HL-60/S4 treated with retinoic acid at 250 ng/mL for 4 days and 3 days (cell line): ENCODE results near the gene CREB1.
"Not testable (repeated sequence)": the region's sequence is repeated elsewhere in the genome, so short reads cannot be mapped to it uniquely, and the experiment has no call there.

ENCODE experiments used
- in situ Hi-C: fragments of 300-500 bp; cut with MboI; formaldehyde crosslinking; loops from 2 replicates; pipeline ENCODE4 v1.7.0; 2022; ENCODE audit warnings: low sequenced_read_pairs

The CREB1 gene

DNA sequence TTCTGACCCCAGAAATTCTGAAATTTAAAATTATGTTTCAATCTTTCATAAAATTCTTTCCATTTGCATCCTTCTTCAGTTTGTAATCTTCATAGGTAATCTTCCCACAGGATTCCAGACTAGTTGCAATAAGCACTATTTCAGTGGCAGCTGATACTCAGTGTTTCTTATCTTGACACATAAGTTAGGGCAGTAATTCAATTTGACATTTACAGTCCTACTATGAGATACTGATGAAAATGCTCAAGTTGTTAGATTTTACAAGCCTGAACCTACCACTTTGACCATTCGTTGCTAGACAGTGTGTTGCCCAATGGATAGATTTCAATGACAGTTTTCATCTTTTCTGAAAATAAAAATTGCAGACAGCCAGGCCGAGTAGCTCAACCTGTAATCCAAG is 85.1 kb downstream of the CREB1 start:
- in situ Hi-C loops: no loop called here

- in situ Hi-C loops: no loop called here
Measured at GRCh38 chr2:207616185-207616584, 86.4 kb downstream of the CREB1 start.

- in situ Hi-C loops: no loop called here
Measured at GRCh38 chr2:207617011-207617671, 87.4 kb downstream of the CREB1 start.

DNA sequence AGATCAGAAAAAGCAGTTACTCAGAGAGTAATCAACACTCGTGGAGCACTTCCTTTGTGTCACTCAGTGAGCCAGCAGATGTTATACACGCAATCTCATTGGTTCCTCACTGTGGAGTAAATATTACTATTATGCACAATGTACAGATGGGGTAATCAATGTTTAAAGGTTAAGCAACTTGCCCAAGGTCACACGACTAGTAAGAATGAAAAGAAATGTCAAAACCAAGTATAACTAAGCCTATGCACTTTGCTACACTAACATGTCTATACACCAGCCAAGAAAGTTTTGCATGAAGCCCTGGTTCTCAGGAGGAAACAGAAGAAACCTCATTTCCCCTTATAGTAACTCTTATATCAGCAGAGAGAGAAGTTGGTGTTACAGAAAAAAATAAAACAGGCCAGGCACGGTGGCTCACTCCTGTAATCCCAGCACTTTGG is 90.0 kb downstream of the CREB1 start:
- in situ Hi-C loops: no loop called here

DNA sequence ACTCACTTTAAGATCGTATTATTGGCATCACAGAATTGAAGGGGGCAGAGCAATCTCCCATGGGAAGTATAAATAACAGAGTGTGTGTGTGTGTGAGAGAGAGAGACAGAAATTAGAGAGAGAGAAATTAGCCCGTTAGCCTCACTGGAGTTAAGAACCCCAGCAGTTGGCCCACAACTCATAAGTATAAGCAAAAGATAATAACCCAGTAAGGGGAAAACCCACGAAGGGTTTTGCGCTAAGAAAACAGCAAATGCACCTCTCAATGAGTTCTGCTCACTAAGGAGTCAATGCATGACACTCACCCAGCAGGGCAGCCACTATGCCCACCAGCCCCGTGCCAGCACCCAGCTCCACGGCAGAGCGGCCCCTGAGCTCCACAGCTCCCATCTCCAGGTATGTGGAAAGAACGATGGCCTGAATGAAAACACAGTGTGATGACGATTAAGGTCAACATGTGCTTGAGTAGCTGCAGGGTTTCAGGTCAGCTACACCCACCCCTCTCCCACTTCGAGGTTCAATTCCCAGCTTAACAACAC is 91.8 kb downstream of the CREB1 start:
- in situ Hi-C loops: no loop called here

GRCh38 chr2:207624185-207625013 is 94.6 kb downstream of the CREB1 start:
- in situ Hi-C loops: no loop called here

DNA sequence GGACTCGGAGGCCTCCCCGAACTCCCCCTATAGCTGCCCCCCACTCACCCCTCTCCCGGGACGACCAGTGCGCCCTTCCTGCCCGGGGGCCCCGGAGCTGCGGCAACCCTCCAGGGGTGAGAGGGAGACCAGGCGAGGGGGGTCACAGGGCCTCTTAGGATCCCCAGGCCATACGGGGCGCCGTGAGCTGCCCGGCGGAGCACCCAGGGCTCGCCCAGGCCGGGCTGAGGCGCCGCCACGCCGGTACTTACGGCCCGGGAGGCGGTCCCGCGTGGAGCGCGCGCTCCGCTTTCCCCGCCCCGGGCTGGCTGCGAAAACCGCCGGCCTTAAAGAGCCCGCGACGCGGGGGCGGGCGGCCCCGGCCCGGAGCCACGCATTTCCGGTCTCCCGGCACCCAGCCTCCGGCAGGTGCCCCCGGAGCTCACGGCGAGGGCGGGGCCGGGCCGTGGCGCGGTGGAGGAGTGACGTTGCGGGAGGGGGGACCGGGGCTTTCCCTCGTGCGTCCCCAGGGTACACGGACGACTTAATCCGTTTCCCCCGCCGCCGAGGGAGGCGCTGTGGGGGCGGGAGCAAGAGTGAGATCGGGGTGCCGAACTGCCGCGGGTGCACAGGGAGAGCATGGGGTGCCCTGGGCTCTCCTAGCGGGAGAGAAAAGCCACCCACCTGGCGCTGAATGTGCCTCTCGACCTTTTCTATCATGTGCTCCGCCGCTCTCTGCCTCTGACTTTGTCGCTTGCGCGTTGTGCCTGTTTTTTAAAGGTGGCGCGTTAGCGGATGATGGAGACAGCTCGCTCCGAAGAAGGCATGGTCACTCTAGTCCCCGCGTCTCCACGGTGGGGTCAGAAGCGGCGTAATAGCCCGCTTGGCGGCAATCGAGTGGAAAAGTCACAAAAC is 95.5 kb downstream of the CREB1 start, which contains the start of gene METTL21A:
METTL21A (minus strand) TSS at position 381 of the 894 bp plus-strand sequence. CDS start 1,019 bp downstream, outside the sequence.
- in situ Hi-C loops: no loop called here

- in situ Hi-C loops: no loop called here
Measured at GRCh38 chr2:207629553-207629952, 99.8 kb downstream of the CREB1 start.

GRCh38 chr2:207630491-207630890 is 100.7 kb downstream of the CREB1 start:
- in situ Hi-C loops: no loop called here

GRCh38 chr2:207632575-207633493 is 103.1 kb downstream of the CREB1 start:
- in situ Hi-C loops: no loop called here

- in situ Hi-C loops: no loop called here
Measured at GRCh38 chr2:207633686-207634085, 103.9 kb downstream of the CREB1 start.

- in situ Hi-C loops: no loop called here
Measured at GRCh38 chr2:207635468-207636200, 105.9 kb downstream of the CREB1 start.

- in situ Hi-C loops: not testable (repeated sequence)
Measured at GRCh38 chr2:207639288-207639687, 109.5 kb downstream of the CREB1 start.

GRCh38 chr2:207640160-207640559 is 110.4 kb downstream of the CREB1 start:
- in situ Hi-C loops: no loop called here

DNA sequence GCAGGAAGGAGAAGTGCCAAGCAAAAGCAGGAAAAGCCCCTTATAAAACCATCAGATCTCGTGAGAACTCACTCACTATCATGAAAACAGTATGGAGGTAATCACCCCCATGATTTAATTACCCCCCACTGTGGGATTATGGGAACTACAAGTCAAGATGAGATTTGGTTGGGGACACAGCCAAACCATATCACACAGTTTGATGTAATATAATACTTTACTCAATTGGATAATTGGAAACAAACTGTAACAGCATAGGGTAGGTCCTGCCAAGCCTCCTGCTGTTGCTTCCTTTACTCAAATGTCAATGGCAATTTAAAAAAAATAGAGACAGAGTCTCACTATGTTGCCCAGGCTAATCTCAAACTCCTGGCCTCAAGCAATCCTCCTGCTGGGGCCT is 110.9 kb downstream of the CREB1 start:
- in situ Hi-C loops: no loop called here

- in situ Hi-C loops: no loop called here
Measured at GRCh38 chr2:207643892-207644291, 114.1 kb downstream of the CREB1 start.

- in situ Hi-C loops: not testable (repeated sequence)
Measured at GRCh38 chr2:207646582-207646981, 116.8 kb downstream of the CREB1 start.
